IPS DF 4.7 (cell line): ENCODE measurements around the gene METTL17.
"Not testable (repeated sequence)": the region's sequence is repeated elsewhere in the genome, so short reads cannot be mapped to it uniquely, and the experiment has no call there.

Source experiments
- DNase-seq: peaks from one replicate; pipeline ENCODE4 v3.0.0-alpha.2; 2013; ENCODE audit warnings: low spot score; ENCODE audit errors: extremely low read depth

The METTL17 gene, protein sequence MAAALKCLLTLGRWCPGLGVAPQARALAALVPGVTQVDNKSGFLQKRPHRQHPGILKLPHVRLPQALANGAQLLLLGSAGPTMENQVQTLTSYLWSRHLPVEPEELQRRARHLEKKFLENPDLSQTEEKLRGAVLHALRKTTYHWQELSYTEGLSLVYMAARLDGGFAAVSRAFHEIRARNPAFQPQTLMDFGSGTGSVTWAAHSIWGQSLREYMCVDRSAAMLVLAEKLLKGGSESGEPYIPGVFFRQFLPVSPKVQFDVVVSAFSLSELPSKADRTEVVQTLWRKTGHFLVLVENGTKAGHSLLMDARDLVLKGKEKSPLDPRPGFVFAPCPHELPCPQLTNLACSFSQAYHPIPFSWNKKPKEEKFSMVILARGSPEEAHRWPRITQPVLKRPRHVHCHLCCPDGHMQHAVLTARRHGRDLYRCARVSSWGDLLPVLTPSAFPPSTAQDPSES

DNA sequence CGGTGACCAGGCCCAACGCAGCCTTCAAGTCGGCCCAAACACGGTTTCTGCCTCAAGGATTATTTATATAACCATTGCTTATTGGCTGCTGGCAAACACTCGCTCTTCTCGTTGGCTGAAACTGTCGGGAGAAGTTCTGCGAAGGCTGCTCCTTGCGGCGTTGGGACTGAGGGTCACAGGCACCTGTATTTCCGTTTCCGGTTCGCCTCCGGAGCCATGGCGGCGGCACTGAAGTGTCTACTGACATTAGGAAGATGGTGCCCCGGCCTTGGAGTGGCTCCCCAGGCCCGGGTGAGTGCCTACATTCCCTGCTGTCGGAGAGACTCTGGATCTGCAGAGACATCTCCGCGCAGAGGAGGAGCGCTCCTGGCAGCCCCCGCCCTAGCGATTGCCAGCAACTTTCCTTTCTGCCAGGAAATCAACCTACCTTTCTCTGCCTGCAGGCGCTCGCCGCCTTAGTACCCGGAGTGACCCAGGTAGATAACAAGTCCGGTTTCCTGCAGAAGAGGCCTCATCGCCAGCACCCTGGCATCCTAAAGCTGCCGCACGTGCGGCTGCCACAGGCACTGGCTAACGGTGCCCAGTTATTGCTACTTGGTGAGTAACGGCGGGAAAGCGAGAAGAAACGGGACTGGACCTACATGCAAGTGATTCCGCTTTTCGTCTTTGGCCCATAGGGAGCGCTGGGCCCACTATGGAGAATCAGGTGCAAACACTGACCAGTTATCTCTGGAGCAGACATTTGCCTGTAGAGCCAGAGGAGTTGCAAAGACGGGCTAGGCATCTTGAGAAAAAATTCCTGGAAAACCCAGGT, at the start of gene METTL17:
Gene METTL17 (plus strand): TSS at position 194 of the 814 bp plus-strand sequence. CDS start 23 bp downstream, at position 217.
- DNase-seq, result peak; percentile 83

DNA sequence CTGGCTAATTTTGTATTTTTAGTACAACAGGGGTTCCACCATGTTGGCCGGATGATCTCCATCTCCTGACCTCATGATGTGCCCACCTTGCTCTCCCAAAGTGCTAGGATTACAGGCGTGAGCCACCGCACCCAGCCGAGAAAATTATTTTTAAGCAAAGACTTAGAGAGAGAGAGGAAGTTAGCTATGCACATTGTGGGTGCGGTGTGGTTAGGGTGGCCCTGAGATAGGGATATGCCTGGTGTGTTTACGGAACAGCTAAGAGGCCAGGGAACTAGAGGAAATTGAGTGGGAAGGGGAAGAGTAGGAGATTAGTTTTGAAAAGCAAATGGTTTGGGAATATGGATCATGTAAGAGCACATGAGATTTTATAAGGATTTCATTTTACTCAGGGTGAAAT, 44.6 kb upstream of the METTL17 start:
- not testable (repeated sequence) for DNase-seq

DNA sequence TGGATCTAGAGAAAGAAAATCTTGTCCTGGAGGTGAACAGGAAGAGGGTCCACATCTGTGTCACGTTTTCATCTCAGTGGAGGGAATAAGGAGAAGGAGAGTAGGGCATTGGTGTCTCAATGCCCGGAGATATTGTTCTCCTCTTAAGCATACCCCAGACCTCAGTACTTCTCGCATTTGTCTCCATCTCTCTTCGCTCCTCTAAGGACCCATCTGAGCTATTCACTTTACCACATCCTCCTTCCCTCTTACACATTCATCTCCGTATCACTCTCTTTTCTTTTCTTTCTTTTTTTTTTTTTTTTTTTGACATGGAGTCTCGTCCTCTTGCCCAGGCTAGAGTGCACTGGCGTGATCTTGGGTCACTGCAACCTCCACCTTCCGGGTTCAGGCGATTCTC, 43.1 kb upstream of the METTL17 start:
- not testable (repeated sequence) for DNase-seq

DNA sequence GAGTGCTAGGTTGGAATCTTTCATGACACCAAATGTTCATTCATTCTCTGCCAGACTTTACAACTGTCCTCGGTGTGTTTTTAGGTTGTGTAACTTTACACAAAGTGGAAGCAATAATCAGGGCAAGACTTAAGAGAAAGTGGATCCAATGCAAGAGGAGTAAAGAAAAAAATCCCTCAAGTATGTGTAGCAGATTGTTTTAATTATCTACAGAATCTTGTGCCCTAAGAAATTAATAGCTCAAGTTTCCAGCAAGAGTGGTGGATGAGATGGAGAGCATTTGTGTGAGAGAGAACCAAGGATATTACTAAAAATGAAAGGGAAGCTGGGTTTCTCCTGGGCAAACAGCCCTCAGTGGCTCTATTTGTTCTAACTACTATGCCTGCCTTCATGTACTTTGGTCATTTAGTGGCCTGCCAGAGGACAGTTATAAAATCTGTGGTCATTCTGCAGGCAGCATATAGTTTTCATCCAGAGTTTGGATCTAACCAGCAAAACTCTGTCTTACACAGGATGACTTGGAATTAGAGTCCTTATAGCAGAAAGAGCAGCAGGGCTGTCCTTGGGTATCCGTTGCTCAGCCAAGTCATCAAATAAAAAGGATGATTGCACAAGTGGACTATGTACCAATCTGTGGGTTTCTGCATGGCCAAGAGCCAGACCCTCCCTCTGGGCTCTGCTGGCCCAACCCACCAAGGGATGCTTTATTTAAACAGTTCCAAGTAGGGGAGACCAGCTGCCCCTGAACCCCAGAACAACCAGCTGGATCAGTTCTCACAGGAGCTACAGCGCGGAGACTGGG, 34.8 kb upstream of the METTL17 start, which contains the start of gene RNASE2:
Gene RNASE2 (plus strand): TSS at position 752 of the 802 bp plus-strand sequence. CDS start 285 bp downstream, outside the sequence.
- DNase-seq, result not testable (repeated sequence)

DNA sequence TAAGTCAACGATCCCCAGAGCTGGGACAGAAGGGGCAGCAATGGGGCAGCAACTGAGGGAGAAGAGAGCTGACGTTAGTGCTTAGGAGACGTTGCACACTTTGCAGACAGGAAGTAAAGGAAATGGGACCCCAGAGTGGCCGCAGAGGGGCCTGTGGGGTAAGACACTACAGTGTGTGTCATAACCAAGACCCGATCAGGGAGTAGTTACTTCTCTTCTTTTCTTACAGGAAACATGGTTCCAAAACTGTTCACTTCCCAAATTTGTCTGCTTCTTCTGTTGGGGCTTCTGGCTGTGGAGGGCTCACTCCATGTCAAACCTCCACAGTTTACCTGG, 34.3 kb upstream of the METTL17 start:
- DNase-seq, result not testable (repeated sequence)

DNA sequence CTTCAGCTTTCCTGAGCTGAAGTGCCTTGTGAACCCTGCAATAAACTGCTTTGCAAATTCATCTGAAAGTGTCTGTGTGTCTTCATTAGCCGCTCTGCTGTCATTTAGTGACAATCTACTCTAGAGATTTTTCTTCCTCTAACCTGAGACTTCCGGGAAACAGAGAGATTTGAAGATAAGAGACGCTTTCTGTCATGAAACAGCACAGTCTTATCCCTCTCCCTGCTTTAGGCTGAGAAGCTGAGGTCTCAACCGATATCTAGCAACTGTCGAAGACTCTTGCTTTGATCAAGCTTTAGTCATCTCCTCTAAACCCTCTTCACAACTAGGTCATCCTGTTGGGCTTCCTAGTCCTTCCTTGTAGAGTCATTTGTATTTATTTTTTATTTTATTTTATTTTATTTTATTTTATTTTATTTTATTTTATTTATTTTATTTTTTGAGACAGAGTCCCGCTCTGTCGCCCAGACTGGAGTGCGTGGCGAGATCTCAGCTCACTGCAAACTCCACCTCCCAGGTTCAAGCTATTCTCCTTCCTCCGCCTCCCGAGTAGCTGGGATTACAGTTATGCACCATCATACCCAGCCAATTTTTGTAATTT, 33.3 kb upstream of the METTL17 start:
- DNase-seq, result no peak

DNA sequence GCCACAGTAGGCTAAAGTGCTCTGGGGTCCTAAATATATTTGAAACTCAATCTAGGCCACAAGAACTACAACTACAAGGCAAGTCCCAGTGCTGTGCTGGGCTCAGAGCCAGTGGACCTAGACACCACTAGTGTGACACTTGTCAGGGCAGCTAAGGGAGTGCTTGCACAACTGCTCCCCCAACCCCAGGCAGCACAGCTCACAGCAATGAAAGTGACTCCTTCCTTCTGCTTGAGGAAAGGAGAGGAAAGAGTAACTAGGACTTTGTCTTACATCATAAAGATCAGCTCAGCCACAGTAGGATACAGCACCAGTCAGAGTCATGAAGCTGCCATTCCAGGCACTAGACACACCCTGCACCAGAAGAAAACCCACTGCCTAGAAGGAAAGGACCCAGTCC, 30.8 kb upstream of the METTL17 start:
- DNase-seq, result not testable (repeated sequence)

DNA sequence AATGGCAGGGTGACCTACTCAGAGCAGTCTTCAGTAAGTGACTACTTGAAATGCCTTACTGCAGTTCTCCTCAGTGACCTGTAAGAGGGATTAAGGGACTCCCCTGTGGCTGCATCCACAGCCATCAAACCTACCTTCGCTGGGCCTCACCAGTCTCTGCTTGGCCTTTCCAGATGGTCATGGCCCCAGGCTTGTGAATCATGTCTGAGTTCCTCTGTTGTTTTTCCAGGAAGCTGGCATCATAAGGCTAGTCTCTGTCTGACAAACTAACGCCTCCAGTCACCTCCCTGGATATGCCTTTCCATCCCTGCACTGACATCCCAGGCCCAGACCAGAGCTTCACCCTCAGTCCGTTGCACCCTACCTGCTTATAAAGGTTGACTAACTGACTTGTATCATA, 20.4 kb upstream of the METTL17 start:
- DNase-seq, result no peak

DNA sequence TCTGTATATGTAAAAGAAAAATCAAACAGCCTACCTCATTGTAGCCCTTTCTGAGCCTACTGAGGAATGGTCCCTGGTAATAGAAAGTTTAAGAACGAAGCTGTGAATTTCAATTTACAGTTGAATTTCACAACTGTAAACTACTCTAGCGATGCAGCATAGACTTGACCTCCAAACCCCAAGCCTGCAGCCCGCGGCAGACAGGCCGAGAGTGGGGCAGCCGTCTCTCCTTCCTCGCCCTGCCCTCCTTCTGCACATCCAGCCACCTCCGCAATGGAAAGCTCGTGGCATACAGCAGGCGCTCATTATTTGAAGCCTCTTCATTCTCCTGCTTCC, 19.2 kb upstream of the METTL17 start:
- no peak for DNase-seq

DNA sequence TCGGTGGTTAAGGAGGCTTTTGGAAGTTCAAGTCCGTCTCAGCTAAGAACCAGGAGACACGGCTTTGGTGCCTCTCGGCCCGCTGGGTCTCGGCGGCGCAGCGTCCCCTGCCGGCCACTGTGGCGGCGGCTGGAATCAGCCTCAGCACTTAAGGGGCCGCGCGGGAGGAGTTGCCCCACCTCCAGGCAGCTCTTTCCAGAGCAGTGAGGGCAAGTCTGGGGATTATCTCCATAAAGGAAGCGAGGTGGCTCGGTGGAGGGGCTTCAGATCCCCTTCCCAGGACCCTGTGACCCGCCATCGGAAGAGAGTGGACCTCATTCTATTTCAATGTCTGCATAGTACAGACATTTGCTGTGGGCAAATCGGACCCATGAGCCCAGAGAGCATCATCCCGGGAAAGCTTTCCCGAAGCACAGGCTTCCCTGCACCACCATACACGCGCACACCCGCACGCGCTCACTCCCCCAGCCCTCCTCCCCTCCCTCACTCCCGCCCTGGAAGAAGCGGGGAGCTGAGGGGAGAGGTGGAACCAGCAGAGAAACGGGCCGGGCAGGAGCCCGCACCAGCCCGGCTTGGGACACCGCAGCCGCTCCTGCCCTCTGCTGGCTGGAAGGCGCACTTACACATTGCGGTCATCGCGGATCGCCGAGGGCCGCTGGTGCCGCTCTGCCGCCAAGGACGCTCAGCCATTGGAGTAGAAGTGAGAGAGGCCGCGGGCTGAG, 18.6 kb upstream of the METTL17 start:
- peak; percentile 60 for DNase-seq

DNA sequence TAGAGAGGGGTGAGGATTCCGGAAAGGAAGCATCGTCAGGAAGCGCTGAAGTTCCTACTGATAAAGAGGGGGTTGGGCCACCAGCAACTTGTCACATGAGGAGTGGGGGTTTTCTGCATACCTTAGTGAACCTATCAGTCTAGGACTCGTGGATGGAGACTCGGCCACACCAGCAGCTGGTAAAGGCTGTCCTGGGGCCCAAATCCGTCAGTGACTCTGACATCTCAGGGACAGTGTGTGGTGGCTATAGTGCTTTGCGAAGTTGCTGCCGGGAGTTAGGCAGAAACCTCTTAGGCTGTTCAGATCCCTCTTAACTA, 18.1 kb upstream of the METTL17 start:
- DNase-seq, result no peak

DNA sequence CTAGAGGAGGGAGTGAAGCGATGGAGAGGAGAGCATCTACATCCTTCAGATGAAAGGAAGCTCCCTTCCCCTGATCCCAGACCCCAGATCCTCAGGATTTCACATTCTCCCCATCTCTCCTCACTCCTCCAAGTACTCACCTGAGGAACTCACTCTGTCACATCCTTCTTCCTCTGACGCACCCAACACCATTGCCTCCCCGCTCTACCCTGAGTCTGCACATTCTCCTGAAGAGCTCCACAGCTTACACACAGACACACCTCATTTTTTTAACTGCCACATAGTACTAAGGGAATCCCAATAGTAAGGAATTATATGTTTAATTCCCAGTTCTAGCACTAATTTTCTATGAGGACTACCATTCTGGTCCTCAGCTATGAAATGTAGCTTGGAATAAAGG, 16.3 kb upstream of the METTL17 start:
- no peak for DNase-seq

DNA sequence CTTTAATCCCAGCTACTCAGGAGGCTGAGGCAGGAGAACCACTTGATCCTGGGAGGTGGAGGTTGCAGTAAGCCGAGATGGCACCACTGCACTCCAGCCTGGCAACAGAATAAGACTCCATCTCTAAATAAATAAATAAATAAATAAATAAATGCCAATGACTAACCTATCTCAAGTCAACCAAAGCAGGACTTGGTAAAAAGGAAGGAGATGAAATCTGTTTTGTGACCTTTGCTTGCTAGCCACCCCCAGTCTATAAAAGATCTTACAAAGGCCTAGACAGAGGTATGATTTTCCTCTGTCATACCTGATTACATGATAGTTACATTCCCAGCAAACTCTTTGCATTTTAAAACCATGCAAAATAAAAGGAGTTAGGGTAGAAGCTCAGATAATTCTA, 13.5 kb upstream of the METTL17 start:
- DNase-seq, result no peak

DNA sequence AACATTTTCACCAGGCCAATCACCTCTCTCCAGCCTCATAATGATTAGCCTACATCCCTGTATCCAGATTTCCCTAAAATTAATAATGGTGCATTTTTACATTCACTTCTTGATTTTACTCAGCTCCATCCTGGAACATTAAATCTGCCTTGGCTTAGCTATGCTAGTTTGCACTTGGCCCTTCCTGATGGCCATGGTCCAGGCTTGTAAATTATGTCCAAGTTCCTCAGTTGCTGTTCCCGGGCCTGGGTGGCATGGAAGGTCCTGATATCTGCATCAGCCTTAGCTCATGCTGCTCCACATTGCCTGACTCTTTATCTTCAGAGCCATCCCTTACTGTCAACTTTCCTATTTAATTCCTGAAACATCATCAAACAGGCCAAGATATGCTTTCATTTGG, 11.1 kb upstream of the METTL17 start:
- no peak for DNase-seq

DNA sequence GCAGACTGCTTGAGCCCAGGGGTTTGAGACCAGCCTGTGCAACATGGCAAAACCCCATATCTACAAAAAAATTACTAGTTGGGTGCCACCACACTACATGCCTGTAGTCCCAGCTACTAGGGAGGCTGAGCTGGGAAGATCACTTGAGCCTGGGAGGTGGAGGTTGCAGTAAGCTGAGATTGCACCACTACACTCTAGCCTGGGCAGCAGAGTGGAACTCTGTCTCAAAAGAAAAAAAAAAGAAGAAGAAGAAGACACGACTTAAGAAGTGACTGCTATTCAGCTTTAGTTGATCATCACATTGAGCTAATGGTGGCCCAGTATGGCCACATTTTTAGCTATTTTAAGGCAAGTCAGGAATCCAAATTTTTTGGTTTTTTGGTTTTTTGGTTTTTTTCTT, 8.9 kb upstream of the METTL17 start:
- no peak for DNase-seq

DNA sequence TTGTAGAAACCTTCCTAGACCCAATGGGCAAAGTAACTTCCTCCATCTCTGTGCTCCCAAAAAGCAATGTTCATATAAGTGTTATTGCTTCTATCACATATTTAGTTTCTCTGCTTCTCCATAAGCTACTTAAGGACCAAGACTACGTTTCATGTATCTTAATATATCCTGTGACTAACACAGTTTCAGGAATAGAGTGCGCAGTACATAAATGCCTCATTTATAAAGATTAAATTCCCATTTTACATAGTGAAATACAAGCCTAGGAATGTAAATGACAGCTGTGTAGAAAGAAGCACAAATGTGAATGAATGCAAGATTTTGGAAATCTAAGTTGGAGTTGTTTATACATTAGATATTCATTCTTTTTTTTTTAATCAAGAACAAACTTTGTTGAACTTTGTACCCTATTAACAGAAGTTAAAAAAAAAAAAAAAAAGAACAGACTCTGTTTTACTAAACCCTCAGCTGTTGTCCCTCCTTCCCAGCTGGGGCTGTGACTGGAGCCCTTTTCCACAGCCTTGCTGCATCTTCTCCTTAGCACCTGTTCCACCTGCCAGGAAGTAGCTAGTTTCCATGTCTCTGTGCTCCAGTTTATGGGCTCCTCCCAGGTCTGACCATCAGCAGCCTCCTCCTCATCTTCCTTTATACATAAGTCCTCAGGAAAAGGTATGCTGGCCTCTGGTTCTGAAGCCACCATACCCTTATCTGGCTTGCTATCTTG, 7.0 kb upstream of the METTL17 start:
- no peak for DNase-seq

DNA sequence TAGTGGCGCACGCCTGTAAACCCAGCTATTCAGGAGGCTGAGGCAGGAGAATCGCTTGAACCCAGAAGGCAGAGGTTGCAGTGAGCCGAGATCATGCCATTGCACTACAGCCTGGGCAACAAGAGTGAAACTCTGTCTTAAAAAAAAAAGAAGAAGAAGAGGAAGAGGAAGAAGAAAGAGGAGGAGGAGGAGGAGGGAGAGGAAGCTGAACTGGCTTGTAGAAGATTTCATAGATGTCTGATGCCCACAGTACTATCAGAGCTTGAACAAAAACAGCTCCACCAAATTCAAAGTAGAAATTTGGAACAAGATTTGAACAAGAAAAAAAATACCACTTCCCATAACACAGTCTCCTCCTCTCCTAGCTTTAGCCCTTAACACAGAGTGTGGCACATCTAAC, 4.1 kb upstream of the METTL17 start:
- not testable (repeated sequence) for DNase-seq

DNA sequence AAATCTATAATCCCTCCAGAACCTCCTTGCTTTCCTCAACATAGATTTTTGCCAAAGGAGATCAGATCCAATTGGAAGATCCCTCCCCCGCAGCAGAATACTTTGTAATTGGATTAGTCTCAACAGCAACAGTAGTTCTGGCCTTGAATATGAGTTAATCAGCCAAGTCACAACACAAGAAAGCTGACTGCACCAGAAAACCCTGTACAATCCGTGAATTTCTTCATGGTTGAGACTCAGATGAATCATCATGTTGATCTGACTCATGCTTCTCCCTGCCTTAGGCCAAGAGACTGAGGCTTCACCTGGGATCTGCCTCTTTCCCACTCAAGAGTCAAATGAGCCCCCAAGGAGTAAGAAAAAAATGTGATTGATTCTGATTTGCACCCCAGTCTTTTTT, 3.0 kb upstream of the METTL17 start:
- DNase-seq, result no peak

DNA sequence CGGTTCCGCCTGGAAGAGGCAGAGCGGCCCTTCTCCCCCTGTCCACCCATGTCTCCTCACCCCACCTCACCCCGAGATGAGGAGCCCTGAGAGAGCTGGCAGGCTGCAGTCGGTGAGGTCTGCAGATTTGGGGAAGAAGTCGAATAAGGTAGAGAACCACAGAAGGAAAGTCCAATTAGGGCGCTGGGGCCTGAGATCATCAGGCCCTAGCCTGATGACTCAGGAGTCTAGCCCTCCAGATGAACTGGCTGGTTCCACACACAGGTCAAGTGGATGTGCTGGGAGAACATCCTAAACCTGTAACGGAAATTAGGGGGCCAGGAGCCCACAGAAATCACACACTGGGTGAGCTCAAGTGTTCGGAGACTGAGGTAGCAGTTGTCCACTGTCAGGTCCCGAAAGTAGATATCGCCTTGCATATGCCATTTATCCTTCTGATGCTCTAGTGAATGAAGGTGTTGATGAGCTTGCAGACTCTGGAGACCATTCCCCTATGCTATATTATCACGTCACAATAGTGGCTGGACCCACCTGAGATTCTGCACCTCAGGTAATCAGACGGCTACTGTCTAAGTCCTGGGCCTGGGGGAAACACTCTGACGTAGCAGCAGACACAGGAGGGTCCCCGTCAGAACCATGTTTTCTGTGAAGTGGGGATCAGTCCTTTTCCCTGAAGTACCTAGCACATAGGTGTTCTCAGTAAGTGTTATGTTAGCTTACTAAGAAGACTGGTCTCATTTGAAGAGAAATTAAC, 886 bp upstream of the METTL17 start:
- no peak for DNase-seq

DNA sequence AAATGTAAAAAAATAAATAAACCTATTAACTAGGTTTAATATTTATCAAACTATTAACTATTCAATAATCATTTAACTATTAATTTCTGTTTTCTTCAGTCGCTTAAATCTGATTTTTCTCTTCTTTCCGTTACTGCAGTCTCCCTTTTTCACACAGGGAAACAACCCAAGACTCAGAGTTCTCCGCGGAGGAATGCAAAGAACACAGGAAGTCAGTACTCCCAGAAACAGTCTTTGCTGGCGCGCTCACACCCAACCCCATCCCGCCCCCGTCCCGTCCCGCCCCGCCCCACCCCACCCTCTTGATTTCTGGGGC, 351 bp upstream of the METTL17 start:
- DNase-seq, result no peak
